Nephron (organoid): ENCODE measurements around the gene CA7.

Experiments
- H3K27ac Mint-ChIP-seq, 3 experiments: 2 replicates each; pipeline ENCODE4 v1.8.0; 2020; ENCODE audit warnings: mixed read lengths in 3 of 3, mild to moderate bottlenecking in 2 of 3, moderate library complexity in 1 of 3
- H3K27me3 Mint-ChIP-seq: 2 replicates; pipeline ENCODE4 v1.8.0; 2021; ENCODE audit warnings: low read depth, mild to moderate bottlenecking, moderate library complexity, mixed read lengths
- H3K36me3 Mint-ChIP-seq: 2 replicates; pipeline ENCODE4 v1.8.0; 2020; ENCODE audit warnings: low read depth, mixed read lengths
- H3K4me1 Mint-ChIP-seq: 2 replicates; pipeline ENCODE4 v1.8.0; 2020; ENCODE audit warnings: mixed read lengths
- H3K4me3 Mint-ChIP-seq, 3 experiments: 2 replicates each; pipeline ENCODE4 v1.8.0; 2020; ENCODE audit warnings: mild to moderate bottlenecking in 3 of 3, mixed read lengths in 3 of 3, moderate library complexity in 2 of 3
- H3K9me3 Mint-ChIP-seq: 2 replicates; pipeline ENCODE4 v1.8.0; 2020; ENCODE audit warnings: mixed read lengths
- CTCF ChIP-seq, 3 experiments: fragments of 200-600 bp; sonication (generic); IDR thresholded peaks; one replicate each; pipeline ENCODE4 v1.5.0; 2021; ENCODE audit warnings: antibody characterized with exemption in 3 of 3; ENCODE audit not compliant: unreplicated experiment in 3 of 3

Gene CA7

DNA sequence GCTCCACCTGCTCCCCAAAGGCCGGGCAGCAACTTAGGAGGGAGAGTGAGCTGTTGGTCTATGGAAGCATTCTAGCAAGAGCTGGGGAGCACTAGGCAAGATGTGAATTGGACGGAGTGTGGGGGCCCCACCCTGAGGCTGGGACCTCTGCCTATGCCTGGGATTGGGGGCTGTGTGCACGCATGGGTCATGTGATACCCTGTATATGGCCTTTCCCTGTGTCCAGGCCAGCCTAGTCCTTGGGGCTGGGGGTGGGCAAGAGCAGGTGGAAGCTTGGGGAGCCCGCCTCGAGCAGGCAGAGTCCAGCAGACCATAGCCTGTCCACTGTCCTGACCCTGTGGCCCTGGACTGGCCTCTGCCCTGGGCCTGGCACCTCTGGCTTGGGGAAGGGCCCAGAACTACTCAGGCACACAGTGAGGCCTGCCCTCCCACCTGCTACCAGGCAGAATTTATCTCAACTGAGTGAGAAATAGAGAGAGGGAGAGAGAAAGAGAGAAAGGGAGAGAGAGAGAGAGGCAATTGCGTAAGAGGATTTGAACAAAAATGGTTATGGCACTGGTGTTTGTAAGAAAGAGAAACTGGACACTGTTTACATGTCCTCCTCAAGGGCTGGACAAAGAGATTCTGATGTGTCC lies 55.2 kb downstream of the CA7 start:
- no peak for TF ChIP-seq CTCF (IDR thresholded peaks at IDR 0.05; ENCODE audit: unreplicated experiment in 3 of 3)
- peak overlapping the region; percentile 82 to 91 (median 85) for H3K27ac Mint-ChIP-seq
- H3K4me3 Mint-ChIP-seq: peak overlapping the region in 1 of 3 experiments; percentile 21
- no peaks in the 10 kb centered on the region for H3K27me3 Mint-ChIP-seq
- no peaks in the 10 kb centered on the region for H3K36me3 Mint-ChIP-seq
- no peaks in the 10 kb centered on the region for H3K9me3 Mint-ChIP-seq
- peaks cover 40% of the 10 kb centered on the region for H3K4me1 Mint-ChIP-seq

GRCh38 chr16:66899945-66900710 lies 55.9 kb downstream of the CA7 start:
- no peaks in the 10 kb centered on the region for H3K9me3 Mint-ChIP-seq
- H3K36me3 Mint-ChIP-seq: no peaks in the 10 kb centered on the region
- H3K27me3 Mint-ChIP-seq: peaks cover 2% of the 10 kb centered on the region
- H3K4me3 Mint-ChIP-seq: peak overlapping the region in 1 of 3 experiments; percentile 26
- peaks cover 46% of the 10 kb centered on the region for H3K4me1 Mint-ChIP-seq
- peak overlapping the region; percentile 82 to 91 (median 85) for H3K27ac Mint-ChIP-seq
- TF ChIP-seq CTCF (IDR thresholded peaks at IDR 0.05; ENCODE audit: unreplicated experiment in 3 of 3): no peak

DNA sequence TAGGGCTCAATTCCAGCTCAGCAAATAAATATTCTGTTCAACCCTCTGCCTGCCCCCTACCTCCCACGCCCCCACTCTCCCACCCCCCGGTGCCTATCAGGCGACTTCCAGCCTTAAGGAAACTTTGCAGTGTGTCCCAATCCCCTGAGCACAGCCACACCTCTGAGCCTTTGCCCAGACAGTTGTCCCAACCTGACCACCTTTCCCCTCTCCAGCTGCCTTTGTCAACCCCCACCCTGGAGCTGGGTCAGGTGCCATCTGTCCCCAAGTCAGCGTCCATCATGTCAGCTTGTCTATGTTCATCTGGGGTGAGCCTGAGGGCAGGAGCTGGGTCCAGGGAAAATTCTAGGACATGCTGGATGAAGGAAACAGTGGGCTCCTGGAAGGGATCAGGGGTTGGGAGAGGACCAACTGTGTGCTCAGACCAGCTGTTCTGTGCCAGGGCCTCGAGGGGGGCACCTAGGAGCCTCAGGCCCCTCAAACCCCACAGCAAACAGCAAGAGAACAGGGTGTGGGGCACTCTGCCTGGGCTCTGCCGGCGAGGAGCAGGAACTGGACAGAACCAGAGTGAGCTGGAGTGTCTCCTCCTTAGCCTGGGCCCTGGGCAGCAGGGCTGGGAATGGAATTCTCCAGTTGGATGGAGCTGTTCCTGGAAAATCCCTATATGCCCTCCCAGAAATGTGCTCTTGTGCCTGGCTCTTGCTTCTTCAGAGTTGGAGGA lies 56.7 kb downstream of the CA7 start:
- TF ChIP-seq CTCF (IDR thresholded peaks at IDR 0.05; ENCODE audit: unreplicated experiment in 3 of 3): no peak
- H3K4me3 Mint-ChIP-seq: peak overlapping the region in 1 of 3 experiments; percentile 47
- peaks cover 4% of the 10 kb centered on the region for H3K27me3 Mint-ChIP-seq
- H3K27ac Mint-ChIP-seq: peak overlapping the region; percentile 82 to 91 (median 85)
- H3K4me1 Mint-ChIP-seq: peaks cover 52% of the 10 kb centered on the region
- no peaks in the 10 kb centered on the region for H3K36me3 Mint-ChIP-seq
- H3K9me3 Mint-ChIP-seq: no peaks in the 10 kb centered on the region

GRCh38 chr16:66901626-66902025 lies 57.4 kb downstream of the CA7 start:
- TF ChIP-seq CTCF (IDR thresholded peaks at IDR 0.05; ENCODE audit: unreplicated experiment in 3 of 3): no peak
- Mint-ChIP-seq H3K27me3 (peaks cover 4% of the 10 kb centered on the region), H3K27ac (peak overlapping the region; percentile 34 to 82 (median 78)), H3K4me1 (peaks cover 60% of the 10 kb centered on the region), H3K9me3 (no peaks in the 10 kb centered on the region), H3K4me3 (no peak overlapping the region), H3K36me3 (no peaks in the 10 kb centered on the region)

DNA sequence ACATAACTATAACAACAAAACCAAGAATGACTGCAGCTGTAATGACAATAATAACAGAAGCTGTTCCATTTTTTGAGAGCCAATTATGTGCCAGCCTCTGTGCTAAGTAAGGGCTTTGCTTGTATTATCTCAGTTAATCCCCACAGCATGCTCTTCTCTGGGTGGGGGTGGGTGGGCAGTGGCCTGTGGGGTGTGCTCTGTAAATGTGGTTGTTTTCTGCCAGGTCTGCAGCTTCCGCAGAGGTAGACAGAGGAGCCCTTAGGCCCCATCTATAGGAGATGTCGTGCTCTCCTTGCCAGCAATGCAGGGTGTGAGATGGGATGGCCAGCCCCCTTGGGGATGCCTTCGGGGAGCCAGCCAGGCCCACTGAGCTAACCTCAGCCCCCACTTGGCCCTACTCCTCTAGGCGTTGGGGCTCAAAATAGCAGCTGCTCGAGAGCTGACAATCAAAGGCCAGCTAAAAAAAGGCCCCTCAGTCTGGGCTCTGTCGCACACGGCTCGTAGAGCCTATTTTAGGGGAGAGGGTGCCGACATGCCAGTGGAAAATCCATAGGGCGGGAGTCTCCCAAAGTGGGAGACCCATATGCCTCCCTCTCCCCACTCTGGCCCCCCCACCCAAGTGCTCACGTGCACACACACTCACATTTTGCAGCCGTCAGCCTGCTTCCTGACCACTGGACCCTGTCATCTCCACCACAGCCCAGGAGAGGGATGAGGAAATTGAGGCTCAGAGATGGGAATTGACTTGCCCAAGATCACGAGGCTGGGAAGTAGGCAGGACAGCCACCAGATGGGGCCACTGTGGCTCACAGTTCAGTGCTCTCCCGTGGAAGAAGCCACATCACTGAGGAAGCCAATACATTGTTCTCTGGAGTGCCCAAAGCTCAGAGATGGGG lies 58.7 kb downstream of the CA7 start:
- Mint-ChIP-seq H3K36me3 (no peaks in the 10 kb centered on the region), H3K4me1 (peaks cover 60% of the 10 kb centered on the region), H3K4me3 (no peak overlapping the region), H3K27ac (peak overlapping the region in 2 of 3 experiments; percentile 34 to 78), H3K9me3 (no peaks in the 10 kb centered on the region), H3K27me3 (peaks cover 4% of the 10 kb centered on the region)
- no peak for TF ChIP-seq CTCF (IDR thresholded peaks at IDR 0.05; ENCODE audit: unreplicated experiment in 3 of 3)
